HG03060 (cell line): Measurements from ENCODE around the gene SMC1A.
"Not testable (repeated sequence)": the region's sequence is repeated elsewhere in the genome, so short reads cannot be mapped to it uniquely, and the experiment has no call there.

ENCODE experiments used
- ATAC-seq: cut with Tn5 transposase; IDR thresholded peaks from one replicate; pipeline ENCODE4 v1.9.1; 2021; ENCODE audit warnings: low read depth, moderate number of reproducible peaks; ENCODE audit not compliant: unreplicated experiment

The SMC1A gene

DNA sequence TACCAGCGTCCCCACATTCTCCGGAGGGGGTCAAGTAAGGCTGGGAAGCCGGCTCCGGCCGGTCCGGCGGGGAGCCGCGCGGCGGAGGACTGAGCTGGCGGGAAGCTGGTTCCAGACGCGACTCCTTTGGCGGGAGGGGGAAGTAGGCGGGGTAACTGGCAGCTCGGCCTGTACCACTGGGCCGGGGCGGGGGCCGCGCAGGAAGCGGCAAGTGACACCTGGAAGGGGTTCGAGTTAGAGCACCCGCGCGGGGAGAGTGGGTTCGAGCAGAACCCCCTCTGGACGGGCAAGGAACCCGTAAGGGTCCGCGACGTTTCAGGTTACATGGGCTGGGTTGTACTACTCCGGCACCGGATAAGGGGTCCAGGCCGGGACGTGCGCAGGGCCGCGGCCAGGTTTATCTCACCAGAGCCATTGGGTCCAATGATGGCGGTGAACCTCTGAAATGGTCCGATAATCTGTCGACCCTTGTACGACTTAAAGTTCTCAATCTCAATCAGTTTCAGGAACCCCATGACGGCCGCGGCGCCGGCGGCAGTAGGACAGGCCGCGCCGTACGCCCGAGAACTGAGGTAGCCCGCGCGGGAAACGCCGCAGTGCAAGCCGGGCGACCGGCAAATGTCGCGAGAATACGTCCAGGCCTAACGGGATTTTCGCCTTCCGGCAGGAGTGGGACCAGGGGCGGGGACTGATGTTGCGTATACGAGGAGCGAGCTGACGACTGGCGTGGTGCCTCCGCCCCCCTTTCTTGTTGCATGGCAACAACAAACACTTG lies at the start of gene SMC1A:
Gene SMC1A, minus strand, starts transcription at position 569 of the 775 bp plus-strand sequence. Its CDS starts 54 bp downstream, at position 515.
- peak; percentile 94 for ATAC-seq

DNA sequence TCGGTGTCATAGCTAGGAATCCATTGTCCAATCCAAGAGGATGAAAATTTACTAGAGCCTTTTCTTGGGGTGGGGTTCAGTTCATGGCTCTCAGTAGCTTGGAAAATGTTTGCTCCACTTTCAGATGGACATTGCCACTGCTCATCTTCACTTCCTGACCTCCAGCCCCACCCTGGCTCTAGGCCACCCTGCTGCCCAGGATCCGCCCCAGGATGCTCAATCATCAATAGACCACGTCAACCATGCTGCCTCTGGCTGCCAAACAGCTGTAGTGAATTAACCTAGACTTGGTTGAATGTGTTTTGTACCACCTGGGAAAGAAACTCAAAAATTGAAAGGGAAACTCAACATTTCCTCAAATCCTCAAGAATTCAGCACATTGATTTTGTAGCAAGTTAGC lies 48.9 kb upstream of the SMC1A start:
- no peak for ATAC-seq

DNA sequence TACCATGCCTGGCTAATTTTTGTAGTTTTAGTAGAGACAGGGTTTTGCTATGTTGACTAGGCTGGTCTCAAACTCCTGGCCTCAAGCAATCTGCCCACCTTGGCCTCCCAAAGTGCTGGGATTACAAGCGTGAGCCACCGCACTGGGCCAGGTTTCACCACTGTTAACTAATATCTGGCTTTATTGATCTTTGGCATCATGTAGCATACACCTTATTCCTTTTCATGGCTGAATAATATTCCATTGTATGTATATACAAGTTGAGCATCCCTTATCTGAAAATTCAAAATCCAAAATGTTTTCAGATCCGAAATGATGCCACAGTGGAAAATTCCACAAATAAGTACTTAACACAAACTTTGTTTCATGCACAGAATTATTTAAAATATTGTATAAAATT lies 46.2 kb upstream of the SMC1A start:
- not testable (repeated sequence) for ATAC-seq

DNA sequence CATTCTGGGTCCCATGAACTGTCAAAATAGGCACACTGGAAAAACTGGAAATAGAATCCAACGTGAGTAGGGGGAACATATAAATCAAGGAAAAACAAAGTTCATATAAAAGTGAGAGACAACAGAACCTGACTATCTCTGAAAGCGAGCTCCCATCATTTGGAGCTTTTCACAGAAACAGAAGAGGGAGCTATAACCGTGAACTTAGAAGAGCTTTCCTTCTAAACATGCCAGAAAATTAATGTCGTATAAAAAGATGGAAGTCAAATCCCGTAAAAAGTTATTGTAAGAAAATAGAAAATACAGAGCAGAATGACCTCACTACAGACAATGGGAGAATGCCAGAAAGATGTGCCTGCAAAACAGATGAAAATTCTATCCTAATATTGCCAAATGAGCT lies 35.6 kb upstream of the SMC1A start:
- no peak for ATAC-seq

DNA sequence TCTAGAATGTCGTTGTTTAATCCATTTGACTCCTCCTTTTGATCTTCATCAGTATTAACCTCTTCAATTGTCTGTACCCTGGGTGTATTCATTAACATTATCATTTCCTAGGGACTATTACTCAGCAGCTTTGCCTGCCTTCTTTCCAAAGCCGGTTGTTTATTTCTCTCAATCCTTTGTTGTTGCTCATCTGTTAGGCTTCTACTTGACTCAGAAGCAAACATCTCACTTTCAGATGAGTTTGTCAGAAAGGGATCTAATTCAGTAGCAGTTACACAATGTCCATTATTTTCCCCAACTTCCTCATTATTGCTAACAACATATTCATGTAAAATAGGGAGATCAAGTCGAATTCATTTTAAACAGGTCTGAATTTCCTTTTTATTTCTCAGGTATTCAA lies 33.8 kb upstream of the SMC1A start:
- no peak for ATAC-seq

DNA sequence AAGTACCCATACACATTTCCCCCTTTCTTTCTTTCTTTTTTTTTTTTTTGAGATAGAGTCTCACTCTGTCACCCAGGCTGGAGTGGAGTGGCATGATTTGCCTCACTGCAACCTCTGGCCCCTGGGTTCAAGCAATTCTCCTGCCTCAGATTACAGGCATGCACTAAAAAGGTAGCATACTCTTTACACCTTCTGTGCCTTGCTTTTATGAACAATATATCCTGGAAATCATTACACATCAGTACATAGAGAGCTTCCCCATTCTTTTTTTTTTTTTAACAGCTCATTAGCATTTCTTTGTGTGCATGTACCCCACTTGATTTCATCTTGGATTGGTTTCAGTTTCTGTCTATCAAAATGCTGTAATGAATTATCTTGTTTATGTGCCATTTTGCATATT lies 30.4 kb upstream of the SMC1A start:
- no peak for ATAC-seq

DNA sequence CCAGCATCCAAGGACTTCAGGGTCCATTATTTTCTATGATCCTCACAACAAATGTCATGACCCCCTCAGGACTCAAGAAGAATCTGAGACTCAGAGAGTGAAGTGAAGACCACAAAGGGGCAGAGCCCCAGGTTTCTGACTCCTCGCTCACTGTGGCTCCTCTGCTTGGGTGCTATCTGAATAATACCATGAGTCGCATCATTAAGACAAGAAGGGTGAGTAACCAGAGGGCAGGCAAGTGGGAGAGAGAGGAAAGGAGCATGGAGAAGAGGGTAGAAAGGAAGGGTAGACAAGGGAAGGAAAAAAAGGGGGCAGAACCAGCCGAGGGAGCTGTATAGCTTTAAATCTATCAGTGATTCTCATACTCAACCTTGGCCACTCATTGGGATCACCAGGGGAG lies 27.2 kb upstream of the SMC1A start:
- ATAC-seq, result no peak

DNA sequence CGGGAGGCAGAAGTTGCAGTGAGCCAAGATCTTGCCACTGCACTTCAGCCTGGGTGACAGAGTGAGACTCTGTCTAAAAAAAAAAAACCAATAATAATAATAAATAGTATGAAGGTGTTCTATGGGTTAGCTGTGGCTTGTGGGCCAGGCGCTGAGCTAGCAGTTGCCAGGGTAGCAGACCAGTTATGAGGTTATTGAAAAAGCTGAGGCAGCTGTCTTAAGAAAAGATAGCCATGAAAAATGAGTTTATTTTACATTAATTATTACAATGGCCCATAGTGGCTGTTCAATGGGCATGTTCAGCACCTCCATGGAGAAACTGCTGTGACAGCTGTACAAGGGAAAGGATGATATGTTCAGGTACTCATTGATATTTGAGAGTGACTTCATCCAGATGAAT lies 25.0 kb upstream of the SMC1A start:
- ATAC-seq, result no peak

DNA sequence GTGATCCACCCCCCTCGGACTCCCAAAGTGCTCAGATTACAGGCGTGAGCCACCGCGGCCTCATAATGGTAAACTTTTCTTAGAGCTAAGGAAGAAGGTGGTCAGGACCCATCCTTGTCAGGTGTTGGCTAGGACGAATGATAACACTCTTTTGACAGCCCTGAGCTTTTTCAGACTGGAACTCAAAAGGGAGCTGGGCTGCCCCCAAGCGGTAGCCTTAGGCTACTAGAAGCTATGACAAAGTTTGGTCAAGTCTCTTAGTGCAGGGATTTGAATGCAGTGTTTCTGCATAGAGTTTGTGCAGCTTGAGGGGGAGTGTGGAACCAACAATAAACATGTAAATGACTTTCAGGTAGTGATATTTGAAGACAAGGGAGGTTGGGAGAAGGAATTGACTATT lies 23.5 kb upstream of the SMC1A start:
- no peak for ATAC-seq

DNA sequence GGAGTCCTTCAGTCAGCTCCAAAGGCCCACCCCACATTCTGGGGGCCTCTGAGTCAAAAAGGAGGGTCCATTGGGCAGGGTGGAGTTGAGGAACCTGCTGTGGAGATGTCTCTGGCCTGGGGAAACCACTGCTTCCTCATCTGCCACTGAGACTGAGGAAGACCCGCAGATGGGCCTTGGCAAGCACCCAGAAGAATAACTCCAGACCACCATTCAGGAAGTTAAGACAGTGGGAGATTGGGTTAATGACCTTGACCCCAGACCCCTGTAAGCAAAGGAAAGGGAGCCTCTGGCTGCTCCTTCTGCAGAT lies 19.8 kb upstream of the SMC1A start:
- ATAC-seq, result no peak

DNA sequence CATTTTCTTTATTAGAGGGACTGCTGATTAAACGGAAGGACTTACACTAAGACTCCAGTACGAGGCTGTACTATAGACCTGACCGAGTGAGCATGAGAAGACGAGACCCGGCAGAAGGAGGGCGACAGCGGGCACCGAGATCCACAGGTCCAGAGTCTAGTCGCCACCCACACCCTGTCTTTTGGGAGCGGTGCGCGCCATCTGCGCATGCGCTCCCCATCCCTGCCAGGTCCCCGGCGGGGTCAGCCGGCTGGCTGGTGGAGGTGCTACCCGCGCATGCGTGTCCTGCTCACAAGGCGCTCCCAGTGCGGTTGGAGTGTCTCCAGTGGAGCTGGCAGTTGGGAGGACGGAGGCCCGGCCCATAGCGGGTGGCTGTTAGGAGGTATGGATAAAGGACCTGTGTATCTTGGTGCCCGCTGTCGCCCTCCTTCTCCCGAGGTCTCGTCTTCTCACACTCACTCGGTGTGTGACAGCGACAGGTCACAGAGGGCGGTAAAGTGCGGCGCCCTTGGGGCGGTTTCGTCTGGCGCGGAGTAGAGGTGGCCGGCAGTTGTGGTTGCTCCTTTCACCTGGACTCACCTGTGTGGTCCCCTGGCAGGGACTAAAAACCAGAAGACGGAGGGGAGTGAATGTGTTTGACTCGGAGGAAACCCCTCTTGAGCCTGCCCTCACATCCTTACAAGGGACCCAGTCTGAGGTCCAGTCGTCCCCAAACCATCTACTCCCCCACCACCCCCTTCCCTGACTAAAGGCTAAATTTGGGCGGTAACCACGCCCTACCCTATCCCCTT lies 19.3 kb upstream of the SMC1A start:
- ATAC-seq, result peak; percentile 33

DNA sequence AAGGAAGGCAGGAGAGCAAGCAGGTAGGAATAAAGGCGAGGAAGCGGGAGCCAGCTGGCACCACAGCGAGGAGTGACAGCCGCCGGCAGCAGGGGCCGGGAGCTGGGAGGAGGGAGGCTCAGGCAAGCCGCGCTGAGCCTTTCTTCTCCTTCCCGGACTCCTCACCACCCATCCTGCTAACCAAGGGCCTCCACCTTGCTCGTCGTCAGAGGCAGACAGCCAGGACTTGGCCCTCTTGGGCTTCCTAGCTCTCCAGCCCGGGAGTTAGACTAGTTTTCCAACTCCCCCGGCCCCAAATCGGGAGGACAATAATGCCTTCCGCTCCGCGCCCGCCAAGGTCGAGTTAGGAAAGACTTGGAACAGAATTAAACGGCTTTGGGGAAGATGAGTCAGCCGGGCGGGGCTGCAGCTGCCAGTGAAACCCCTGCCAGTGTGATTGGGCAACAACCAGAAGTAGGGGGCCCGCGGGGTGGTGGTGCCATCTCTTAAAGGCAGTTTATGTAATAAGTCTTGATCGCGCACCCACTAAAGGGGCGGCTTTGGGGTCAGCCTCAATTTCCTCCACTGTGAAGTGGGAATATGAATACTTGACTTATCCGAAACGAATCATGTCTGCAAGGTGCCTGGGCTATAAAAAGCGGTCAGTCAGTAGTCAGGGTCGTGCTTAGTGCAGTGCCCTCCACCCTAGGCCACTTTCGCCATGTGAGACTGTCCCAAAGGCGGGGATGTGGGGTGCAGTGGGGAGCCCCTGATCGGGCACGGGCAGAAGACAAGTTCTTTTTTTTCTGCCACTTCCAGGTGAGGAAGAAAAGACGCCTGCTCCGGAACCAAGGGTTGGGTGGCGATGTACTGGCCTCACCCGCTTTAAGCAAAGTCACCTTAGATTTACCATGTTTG lies 18.4 kb upstream of the SMC1A start:
- ATAC-seq, result no peak

DNA sequence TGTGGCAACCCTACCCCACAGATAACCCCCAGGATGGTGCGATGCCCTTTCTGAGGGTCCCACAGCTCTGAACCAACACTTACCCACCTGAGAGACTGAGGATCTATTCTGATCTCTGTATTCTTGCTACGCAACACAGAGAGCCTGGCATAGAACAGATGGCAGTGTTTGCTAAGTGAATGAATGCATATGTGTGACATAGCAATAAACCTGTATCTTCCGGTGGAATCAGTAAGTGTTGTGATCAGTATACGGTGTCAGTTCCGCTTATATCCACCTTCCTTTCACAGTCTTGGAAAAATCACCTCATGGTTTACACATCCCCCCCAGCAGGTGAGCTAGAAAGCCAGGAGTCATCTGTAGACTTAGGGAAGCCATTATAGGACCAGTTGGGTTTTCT lies 17.6 kb upstream of the SMC1A start:
- no peak for ATAC-seq

DNA sequence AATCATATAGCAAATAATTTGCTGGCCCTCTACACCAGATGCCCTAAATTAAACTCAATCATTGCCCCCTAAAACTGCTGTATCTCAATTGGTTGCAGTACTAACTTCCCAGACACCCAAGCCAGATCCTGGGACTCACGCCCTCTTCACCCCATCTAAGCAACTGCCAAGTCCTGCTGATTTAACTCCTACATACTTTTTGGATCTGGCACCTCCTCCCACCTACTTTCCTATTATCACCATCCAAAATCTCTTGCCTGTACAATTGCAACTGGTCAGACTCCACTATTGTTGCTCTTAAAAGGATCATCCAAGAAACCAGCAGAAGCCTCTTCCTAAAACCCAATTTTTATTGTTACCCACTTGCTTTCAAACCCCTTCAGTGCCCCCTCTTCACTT lies 16.4 kb upstream of the SMC1A start:
- ATAC-seq, result no peak

DNA sequence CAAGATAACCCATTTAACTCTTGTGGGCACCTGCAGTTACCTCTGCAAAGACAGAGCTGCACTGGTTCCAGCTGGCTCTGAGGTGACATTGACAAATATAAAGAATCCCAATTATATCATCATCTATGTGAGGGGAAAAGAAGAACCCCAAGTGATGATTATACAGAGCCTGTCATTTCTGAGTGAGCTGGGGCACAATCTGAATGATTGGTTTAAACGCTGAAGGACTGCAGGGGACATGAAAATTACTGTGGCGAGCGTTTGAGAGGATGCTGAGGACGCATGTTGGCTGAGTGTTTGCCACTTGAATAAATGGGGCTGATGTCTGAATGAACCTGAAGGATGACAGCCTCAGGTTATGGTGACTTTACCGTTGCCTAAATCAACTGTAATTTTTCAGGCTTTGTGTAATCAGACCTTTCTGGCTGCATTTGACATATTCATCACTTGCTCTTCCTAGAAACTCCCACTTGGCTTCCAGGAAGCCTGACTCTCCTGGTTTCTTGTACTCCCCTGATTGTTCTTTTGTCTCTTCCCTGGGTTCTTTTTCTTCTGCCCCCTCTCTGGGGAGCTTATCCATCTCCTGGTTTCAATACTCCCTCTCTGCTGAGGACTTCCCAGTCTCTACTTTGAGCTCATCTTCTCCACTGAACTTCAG lies 15.8 kb upstream of the SMC1A start:
- ATAC-seq, result no peak

DNA sequence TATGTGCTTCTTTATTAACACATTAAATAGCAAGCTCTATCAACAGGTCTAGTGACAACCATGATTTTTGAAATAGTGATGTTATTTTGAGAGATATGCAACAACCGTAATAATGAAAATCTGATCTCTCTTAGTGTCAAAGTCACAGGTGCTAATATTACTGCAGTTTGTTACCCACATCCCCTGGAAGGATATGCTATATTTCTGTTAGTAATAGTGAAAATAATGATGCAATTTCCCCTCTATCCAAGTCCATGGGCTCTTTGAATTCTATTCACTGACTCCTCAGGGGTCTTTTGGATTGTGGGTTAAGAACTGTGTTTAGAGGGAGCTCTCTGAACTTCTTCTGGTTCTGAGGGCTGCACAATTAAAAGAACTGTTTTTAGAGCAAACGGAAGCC lies 14.8 kb upstream of the SMC1A start:
- ATAC-seq, result no peak

DNA sequence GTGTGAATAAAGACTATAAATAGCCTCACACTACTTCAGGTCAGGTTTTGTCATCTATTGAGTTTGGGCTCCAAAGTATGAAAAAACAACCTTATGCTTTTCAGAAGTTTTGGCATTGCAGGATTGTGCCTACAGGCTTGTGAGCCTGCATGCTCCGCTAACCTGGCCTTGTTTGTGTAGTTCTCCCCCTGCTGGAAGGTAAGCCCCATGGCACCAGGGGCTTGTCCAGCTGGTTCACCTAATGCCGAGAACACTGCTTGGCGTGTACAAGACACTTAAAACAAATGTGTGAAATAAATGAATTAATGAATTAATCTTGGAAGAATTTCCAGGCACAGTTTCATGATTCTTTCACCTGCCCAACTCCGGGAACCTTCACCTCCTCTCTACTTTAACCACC lies 13.5 kb upstream of the SMC1A start:
- ATAC-seq, result no peak

DNA sequence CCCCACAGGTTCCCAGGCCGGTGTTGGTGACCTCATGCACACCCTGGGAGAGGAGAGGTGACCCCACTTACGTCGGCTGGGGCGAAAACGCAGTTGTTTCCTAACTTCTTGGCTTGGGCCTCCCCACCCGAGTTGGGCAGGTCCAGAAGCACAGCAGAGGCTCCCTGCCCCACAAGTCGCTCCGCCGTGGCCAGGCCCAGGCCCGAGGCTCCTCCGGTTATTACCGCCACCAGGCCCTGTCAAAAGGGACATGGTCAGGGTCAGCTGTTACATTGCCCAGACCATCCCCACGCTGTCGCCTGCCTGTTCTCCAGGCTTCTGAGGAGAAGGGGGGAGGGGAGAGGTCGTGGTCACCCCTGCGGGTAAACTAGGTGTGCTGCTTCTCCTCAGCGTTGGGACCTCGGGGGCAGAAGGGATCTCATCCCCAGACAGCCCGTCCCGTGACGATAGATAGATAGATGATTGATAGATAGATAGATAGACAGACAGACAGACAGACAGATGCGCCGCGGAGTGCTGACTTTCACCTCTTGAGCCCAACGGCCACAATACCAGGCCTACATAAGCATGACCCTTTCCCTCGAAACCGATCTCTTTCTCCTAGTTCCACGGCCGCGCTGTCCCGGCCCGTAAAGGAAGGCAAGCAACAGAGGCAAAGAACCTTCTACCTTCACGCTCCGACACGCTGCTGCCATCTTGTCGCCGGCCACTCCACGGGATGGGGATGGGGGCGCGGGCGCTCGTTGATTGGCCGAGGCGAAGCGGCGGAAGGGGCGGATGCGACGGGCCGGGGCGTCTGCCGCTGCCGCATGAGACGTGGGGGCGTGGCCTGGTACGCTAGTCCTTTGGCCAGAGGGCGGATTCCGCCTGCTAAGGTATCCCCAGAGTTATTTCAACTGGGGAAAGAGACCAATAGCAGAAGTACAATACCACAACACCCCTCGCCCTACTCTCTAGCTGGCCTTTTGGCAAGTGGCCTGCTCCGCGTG lies 11.5 kb upstream of the SMC1A start, which contains the start of gene HSD17B10:
Gene HSD17B10, minus strand, starts transcription at position 720 of the 989 bp plus-strand sequence. Its CDS starts 25 bp downstream, at position 695.
- ATAC-seq, result peak; percentile 68

DNA sequence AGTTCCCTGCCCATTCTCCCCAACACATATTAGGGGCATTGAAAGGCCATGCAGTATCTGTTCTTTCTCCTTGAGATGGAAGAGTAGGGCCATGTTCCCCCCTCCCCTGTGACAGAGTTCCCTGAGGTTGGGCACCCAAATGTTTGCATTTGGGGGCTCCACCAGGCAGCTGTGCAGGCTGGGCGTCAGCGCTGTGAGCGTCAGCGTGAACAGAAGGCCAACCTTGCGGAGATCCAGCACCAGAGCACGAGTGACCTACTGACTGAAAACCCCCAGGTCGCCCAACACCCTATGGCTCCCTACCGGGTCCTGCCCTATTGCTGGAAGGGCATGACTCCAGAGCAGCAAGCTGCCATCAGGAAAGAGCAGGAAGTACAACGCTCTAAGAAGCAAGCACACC lies 7.8 kb upstream of the SMC1A start:
- ATAC-seq, result no peak
